Left kidney (tissue), 8 donors: ENCODE data around the gene DHX15. TPM values are rescaled to one million over a fixed set of nuclear protein-coding genes. Genes with fewer than 3 reads are reported as not detected.

ENCODE experiments used
- DNase-seq: peaks from one replicate; pipeline ENCODE4 v3.0.0-alpha.2; 2013
- long read RNA-seq, 8 donors: transcript quantifications; one replicate each; lab custom pipeline, GENCODE V29; 2026
- polyA plus RNA-seq: library from polyadenylated mRNA; unstranded; fragments of 120-200 nt; gene quantifications from one replicate; pipeline ENCODE4 v1.2.1, GENCODE V29; 2013; ENCODE audit not compliant: insufficient read length

DHX15 gene
- polyA plus RNA-seq, result 290 TPM
- long read RNA-seq, donor 1, transcript DHX15-201 (14 exons, 2,994 nt), result major isoform, 23 of 89 reads
- long read RNA-seq, donor 1, transcript DHX15-204 (4 exons, 3,028 nt), result minor isoform, 8 of 89 reads
- long read RNA-seq, donor 1, partial matches to known transcripts, result 52 of 89 reads
- long read RNA-seq, donor 1, other reads (novel, unspliced or antisense), result 0 of 89 reads
- long read RNA-seq, donor 2, transcript DHX15-204 (4 exons, 3,028 nt), result minor isoform, 6 of 109 reads
- long read RNA-seq, donor 2, transcript DHX15-208 (3 exons, 2,071 nt), result minor isoform, 7 of 109 reads
- long read RNA-seq, donor 2, transcript DHX15-201 (14 exons, 2,994 nt), result major isoform, 31 of 109 reads
- long read RNA-seq, donor 2, transcript DHX15-209 (2 exons, 1,848 nt), result minor isoform, 5 of 109 reads
- long read RNA-seq, donor 2, partial matches to known transcripts, result 60 of 109 reads
- long read RNA-seq, donor 2, other reads (novel, unspliced or antisense), result 0 of 109 reads
- long read RNA-seq, donor 3, transcript DHX15-208 (3 exons, 2,071 nt), result minor isoform, 5 of 88 reads
- long read RNA-seq, donor 3, transcript DHX15-201 (14 exons, 2,994 nt), result major isoform, 18 of 88 reads
- long read RNA-seq, donor 3, transcript DHX15-204 (4 exons, 3,028 nt), result minor isoform, 10 of 88 reads
- long read RNA-seq, donor 3, transcript DHX15-209 (2 exons, 1,848 nt), result minor isoform, 9 of 88 reads
- long read RNA-seq, donor 3, partial matches to known transcripts, result 46 of 88 reads
- long read RNA-seq, donor 3, other reads (novel, unspliced or antisense), result 0 of 88 reads
- long read RNA-seq, donor 4, partial matches to known transcripts, result 9 of 11 reads
- long read RNA-seq, donor 4, other reads (novel, unspliced or antisense), result 0 of 11 reads
- long read RNA-seq, donor 5, transcript DHX15-201 (14 exons, 2,994 nt), result major isoform, 43 of 150 reads
- long read RNA-seq, donor 5, transcript DHX15-209 (2 exons, 1,848 nt), result minor isoform, 7 of 150 reads
- long read RNA-seq, donor 5, transcript DHX15-204 (4 exons, 3,028 nt), result minor isoform, 11 of 150 reads
- long read RNA-seq, donor 5, transcript DHX15-208 (3 exons, 2,071 nt), result minor isoform, 11 of 150 reads
- long read RNA-seq, donor 5, partial matches to known transcripts, result 73 of 150 reads
- long read RNA-seq, donor 5, other reads (novel, unspliced or antisense), result 5 of 150 reads
- long read RNA-seq, donor 6, transcript DHX15-201 (14 exons, 2,994 nt), result major isoform, 26 of 73 reads
- long read RNA-seq, donor 6, transcript DHX15-209 (2 exons, 1,848 nt), result minor isoform, 8 of 73 reads
- long read RNA-seq, donor 6, transcript DHX15-204 (4 exons, 3,028 nt), result minor isoform, 6 of 73 reads
- long read RNA-seq, donor 6, partial matches to known transcripts, result 30 of 73 reads
- long read RNA-seq, donor 6, other reads (novel, unspliced or antisense), result 0 of 73 reads
- long read RNA-seq, donor 7, transcript DHX15-209 (2 exons, 1,848 nt), result minor isoform, 14 of 151 reads
- long read RNA-seq, donor 7, transcript DHX15-201 (14 exons, 2,994 nt), result major isoform, 34 of 151 reads
- long read RNA-seq, donor 7, transcript DHX15-208 (3 exons, 2,071 nt), result minor isoform, 11 of 151 reads
- long read RNA-seq, donor 7, transcript DHX15-204 (4 exons, 3,028 nt), result minor isoform, 13 of 151 reads
- long read RNA-seq, donor 7, partial matches to known transcripts, result 71 of 151 reads
- long read RNA-seq, donor 7, other reads (novel, unspliced or antisense), result 8 of 151 reads
- long read RNA-seq, donor 8, transcript DHX15-201 (14 exons, 2,994 nt), result major isoform, 14 of 33 reads
- long read RNA-seq, donor 8, partial matches to known transcripts, result 16 of 33 reads
- long read RNA-seq, donor 8, other reads (novel, unspliced or antisense), result 0 of 33 reads

DNA sequence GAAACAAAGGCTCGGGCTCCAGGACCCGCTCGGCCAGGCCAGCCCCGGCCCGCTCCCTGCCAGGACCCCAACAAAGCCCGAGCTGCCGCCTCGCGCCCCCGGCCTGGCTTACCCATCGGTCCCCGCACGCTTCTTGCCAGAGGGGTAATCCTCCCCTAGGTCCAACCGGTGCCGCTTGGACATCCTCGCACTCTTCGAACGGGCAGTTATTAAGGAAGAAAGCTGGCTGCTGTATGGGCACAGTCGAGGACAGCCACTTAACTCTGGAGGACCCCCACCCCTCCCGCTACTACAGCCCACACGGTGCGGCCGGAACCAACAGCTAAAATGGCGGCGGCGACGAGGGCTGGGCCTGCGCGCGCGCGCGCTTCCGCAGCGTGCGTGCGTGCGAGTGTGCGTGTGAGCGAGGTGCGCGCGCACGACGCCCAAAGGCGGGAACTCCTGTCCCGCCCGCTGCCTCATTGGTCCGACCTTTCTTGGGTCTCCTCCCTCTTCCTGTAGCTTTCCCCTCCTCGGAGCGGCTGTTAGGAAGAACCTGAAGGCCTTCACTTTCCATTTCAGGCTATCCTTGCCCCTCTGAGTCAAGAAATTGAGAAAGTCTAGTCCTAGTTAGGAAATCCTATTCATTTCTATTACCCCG is at the start of gene DHX15:
DHX15 (minus strand) TSS at position 344 of the 640 bp plus-strand sequence; CDS start at position 183, 161 bp downstream.
- DNase-seq, result peak; percentile 96

DNA sequence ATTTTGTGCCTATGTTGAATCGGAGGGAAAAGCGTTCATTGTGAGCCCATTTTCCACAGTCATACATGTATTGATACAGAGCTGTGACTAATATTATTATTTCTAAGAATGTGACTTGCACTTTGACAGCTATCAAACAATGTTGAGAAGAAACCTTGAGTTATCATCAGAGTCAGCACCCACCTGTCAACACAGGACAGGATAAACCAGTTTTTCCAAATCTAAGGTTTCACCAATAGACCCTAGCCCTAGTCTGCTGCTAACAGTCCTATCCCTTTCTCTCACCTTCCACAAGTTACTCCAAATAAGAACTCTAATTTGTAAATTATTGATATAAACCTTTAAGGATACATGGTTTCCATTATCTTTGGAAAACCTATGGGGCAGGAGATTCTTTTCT is 47.7 kb upstream of the DHX15 start:
- DNase-seq, result no peak

DNA sequence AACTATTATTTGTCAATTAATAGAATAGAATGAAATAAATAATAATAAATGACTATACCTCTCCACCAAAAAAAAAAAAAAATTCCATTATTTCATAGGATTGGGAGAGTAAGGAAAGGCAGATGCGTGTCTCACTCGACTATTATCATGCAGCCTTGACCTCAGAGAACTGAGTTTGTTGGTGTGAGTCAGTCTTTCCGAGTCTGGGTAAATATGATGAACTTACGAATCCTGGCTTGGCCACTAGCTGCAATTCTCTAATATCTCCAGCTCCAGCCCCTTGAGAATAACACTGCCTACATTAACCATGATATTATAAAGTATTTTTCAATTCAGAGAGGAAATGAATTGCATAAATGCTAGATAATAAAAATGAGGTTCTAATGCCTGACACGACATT is 46.6 kb upstream of the DHX15 start:
- no peak for DNase-seq

DNA sequence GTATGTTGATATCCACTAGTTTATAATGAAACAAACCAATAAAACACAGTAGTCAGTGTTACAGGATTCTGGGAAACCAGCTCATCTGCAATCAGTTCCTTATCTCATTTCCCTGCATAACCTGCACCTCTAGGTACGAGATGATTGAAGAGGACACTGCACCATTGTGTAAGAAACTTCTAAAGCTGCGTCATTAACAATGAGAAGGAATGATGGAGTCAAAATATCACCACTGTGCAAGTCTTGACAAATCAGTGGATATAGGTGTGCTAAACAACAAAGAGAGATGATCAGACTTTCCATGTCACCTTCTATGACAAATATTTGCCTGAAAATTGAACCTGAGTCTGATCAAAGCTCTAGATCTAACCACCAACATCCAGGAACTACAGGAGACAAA is 40.7 kb upstream of the DHX15 start:
- no peak for DNase-seq

DNA sequence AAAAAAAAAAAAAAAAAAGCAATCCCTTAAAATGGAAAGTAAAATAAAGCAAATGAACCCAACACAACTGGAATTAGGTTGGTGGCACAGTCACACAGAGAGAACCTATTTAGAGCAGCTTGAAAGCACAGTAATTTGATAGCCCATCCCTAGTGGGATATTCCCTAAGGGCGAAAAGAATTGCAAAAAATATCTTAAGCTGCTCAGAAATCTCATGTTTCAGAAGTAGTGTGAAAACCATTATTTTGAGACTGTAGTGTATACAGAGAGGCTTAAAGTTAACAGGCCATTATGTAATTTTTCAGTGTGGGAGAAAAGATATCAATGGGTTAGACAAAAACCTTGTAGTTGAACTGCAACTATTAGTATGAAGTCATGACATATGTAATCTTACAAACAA is 40.0 kb upstream of the DHX15 start:
- no peak for DNase-seq

- no peak for DNase-seq
Observed at GRCh38 chr4:24622146-24622834, 37.9 kb upstream of the DHX15 start.

- DNase-seq, result no peak
Observed at GRCh38 chr4:24615977-24616376, 31.6 kb upstream of the DHX15 start.

DNA sequence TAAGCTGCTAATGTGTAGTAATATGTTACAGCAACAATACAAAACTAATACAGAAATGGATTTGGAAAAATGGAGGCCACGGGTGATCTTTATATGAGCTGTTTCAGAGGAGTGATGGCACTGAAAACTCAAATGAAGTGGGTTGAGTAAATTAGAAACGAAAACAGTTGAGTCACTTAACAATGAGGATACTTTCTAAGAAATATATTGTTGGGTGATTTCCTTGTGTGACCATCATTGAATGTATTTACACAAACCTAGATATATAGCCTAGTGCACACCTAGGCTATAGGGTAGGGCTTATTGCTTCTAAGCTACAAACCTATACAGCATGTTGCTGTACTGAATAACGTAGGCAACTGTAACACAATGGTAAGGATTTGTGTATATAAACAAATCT is 30.5 kb upstream of the DHX15 start:
- DNase-seq, result no peak

DNA sequence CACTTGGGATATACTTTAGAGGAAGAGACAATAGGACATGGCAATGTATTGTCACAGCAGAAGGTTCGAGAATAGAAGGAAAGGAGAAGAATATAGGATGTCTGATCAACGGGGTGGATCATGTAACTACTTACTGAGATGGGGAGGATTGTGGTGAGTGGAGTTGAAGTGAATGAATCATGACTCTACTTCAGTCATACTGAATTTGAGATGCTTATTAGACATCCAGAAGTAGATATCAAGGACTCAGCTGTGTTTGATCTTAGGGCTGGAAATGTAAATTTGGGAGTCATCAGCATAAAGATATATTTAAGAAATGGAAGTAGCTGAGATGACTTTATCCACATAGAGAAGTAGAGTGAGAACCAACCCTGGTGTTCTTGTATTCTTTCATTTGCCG is 29.1 kb upstream of the DHX15 start:
- no peak for DNase-seq

- no peak for DNase-seq
Observed at GRCh38 chr4:24611575-24611974, 27.2 kb upstream of the DHX15 start.

- DNase-seq, result peak; percentile 42
Observed at GRCh38 chr4:24607334-24607733, 23.0 kb upstream of the DHX15 start.

GRCh38 chr4:24605216-24605615 is 20.9 kb upstream of the DHX15 start:
- no peak for DNase-seq

DNA sequence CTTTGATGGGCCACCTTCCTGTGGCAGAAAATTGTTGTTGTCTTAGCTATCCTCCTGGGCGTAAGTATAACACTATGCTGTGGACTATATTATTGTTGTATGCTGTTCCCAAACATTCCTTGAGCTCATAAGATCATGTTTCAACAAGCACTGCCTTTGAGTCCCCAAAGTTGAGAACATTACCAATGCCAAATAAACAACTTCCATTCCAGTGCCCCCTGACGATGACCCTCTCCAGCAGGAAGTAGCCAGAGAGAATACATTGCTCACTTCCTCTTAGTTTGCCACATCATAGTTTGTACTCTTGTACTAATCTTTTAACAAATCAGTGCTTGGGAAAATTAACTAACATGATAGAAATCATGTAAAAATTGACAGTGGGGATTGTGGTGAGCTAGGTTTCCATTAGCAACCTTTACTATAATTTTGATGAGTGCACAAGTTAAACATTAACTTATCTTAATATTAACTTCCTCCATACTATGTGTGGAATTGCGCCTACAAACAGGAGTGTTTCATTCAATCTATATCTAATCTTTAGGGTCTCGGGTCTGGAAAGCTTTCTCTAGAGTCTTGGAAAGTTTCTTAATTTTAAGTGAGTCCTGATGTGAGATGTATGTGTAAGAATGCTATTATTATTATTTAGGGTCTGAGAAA is 20.3 kb upstream of the DHX15 start:
- no peak for DNase-seq

- no peak for DNase-seq
Observed at GRCh38 chr4:24603343-24603742, 19.0 kb upstream of the DHX15 start.

GRCh38 chr4:24601121-24601520 is 16.8 kb upstream of the DHX15 start:
- DNase-seq, result no peak

DNA sequence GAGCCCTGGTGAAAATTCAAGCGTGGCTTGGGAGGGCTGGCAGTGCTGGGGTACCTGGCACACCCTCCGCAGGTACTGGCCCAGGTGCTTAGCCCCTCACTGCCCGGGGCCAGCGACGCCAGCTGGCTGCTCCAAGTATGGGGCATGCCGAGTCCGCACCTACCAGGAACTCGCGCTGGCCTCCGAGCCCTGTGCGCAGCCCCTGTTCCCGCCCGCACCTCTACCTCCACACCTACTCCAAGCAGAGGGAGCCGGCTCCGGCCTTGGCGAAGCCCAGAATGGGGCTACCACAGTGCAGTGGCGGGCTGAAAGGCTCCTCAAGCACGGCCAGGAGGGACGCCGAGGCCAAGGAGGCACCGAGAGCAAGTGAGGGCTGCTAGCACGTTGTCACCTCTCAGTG is 14.9 kb upstream of the DHX15 start:
- DNase-seq, result no peak

DNA sequence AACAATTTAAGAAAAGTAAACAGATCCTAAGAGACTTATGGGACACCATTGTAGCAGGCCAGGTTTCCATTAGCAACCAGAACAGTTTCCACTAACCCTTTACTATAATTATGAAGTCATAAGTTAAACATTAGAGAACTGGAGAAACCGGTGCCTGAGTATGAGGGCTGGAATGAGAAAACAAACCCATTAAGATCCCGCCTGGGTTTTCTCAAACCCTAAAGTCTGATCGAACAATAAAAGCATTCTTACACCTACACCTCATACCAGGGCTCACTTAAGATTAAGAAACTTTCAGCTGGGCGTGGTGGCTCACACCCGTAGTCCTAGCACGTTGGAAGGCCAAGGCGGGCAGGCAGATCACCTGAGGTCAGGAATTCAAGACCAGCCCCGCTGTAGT is 13.7 kb upstream of the DHX15 start:
- peak; percentile 58 for DNase-seq

DNA sequence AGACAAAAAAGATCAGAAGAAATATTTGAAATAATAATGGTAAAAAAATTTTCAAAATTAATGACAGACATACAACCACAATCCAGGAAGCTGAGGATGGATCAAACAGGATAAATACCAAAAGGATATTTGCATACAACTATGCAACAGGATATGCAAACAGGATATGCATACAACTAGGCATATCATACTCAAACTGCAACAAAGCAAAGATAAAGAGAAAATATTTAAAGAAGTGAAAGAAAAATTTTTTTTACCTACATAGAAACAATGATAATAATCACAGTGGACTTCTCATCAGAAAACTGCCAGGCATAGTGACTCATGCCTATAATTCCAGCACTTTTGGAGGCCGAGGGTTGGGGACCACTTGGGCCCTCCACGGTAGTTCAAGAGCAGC is 11.3 kb upstream of the DHX15 start:
- no peak for DNase-seq

DNA sequence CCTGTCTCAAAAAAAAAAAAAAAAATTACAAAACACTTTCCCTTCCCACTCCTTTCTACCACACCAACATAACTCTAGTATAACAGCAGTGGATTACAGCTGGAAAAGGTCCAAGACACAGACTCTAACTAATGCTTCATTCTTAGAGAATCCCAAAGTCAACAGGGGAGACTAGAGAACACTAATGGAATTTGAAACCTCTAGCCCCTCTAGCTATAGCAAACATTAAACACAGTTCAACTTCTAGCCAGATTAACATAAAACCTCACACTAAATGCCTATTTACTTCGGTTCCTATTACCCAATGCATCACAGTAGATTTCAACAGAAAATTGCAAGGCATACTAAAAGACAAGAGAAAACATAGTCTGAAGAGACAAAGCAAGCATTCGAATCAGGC is 10.5 kb upstream of the DHX15 start:
- peak; percentile 25 for DNase-seq
